HCEC 1CT (cell line): ENCODE data around the gene FAM76A.
"Not testable (repeated sequence)": the region's sequence is repeated elsewhere in the genome, so short reads cannot be mapped to it uniquely, and the experiment has no call there.

Experiments
- DNase-seq: peaks from one replicate; pipeline ENCODE4 v3.0.0-alpha.2; 2017

The FAM76A gene

GRCh38 chr1:27782950-27783349 lies 57.2 kb downstream of the FAM76A start:
- no peak for DNase-seq

DNA sequence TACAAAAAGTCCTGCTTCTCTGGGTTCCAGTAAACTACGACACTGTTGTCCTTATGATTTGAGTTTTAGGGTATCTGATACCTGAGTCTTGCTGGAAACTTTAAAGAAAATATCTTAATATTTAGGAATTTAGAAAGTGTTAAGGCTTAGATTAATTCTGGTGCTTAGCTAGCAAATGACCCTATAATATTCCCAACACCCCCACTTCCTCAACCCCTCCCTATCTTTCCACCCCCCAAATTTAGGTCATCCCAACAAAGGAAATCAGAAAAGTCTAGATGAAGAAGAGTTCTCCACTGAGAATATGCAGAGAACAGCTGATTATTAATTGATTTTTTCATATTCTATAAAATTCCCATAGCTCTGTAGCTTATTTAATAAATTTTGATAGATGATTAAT lies 58.9 kb downstream of the FAM76A start:
- DNase-seq = no peak

DNA sequence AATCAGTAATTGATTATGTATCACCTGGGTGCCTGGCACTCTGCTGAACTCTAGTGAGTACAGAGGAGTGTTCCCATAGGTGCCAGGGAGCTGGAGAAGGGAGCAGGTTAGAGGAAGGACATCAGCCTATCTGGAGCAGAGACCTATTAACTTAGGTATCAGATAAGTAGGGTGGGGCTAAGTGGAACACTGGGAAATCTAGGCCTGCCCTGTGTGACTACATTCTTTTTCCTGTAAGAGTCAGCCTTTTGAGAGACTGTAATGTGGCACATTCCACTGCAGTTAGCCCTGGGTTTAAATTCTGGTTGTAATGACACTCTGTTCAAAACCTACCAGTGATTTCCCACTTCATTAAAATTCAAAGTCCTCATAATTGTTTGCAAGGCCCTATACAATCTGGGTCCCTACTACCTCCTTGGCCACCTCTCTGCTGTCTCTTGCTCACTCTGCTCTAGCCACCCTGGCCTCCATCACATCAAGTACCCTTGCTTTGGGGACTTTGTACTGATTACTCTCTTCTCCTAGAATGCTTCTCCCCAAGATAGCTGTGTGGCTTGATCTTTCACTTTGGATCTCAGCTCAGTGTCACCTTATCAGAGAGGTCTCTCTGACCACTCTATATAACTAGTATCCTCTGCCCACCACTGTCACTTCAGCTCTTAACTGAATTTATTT lies 60.2 kb downstream of the FAM76A start:
- peak; percentile 8 for DNase-seq

GRCh38 chr1:27787895-27788294 lies 62.1 kb downstream of the FAM76A start:
- peak; percentile 43 for DNase-seq

GRCh38 chr1:27789540-27790041 lies 63.8 kb downstream of the FAM76A start:
- DNase-seq = peak; percentile 60

GRCh38 chr1:27790270-27790669 lies 64.5 kb downstream of the FAM76A start:
- DNase-seq = not testable (repeated sequence)

GRCh38 chr1:27795601-27796000 lies 69.8 kb downstream of the FAM76A start:
- DNase-seq = peak; percentile 15

DNA sequence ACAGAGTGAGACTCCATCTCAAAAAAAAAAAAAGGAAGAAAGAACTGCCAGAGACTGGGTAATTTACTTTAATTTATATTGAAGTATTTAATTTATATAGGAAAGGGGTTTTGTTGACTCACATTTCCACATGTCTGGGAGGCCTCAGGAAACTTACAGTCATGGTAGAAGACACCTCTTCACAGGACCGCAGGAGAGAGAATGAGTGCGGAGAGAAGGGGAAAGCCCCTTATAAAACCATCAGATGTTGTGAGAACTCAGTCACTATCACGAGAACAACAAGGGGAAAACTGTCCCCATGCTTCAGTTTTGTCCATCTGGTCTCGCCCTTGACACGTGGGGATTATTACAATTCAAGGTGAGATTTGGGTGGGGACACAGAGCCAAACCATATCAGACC lies 79.0 kb downstream of the FAM76A start:
- no peak for DNase-seq

- DNase-seq = no peak
These were observed 81.0 kb downstream of the FAM76A start for GRCh38 chr1:27806758-27807157.

DNA sequence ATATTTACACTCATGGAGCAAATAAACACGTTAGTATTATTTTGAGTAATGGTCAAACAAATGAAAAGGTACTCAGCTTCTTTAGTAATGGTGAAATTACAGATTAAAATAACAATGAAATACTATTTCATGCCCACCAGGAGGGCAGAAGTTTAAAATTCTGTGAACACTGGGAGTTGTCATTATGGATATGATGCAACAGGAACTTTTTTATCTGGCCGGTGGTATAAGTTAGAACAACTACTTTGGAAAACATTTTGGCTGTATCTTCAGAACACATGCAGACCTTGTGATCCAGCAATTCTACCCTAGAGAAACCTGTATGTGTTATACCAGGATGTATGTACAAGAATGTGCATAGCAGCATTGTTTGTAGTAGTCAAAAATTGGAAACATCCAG lies 81.6 kb downstream of the FAM76A start:
- no peak for DNase-seq

GRCh38 chr1:27808131-27808530 lies 82.4 kb downstream of the FAM76A start:
- DNase-seq = not testable (repeated sequence)

DNA sequence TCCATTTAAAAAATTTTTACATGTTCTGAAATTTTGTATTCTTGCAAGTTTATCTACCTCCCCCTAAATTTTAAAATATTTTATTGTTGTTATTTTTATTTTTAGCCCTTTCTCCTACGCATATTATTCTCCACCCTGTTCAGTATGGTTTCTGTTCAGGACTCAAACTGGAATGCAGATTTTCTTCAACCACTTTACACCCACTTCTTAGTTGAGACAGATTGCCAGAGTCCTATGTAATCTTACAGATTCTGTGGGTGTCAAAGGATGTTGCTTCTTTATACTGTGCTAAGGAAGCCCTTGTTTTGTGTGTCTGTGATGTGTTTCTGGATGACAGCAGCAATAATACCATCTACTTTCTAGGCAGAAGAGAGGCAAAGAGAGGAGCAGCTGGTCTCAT lies 84.1 kb downstream of the FAM76A start:
- no peak for DNase-seq

DNA sequence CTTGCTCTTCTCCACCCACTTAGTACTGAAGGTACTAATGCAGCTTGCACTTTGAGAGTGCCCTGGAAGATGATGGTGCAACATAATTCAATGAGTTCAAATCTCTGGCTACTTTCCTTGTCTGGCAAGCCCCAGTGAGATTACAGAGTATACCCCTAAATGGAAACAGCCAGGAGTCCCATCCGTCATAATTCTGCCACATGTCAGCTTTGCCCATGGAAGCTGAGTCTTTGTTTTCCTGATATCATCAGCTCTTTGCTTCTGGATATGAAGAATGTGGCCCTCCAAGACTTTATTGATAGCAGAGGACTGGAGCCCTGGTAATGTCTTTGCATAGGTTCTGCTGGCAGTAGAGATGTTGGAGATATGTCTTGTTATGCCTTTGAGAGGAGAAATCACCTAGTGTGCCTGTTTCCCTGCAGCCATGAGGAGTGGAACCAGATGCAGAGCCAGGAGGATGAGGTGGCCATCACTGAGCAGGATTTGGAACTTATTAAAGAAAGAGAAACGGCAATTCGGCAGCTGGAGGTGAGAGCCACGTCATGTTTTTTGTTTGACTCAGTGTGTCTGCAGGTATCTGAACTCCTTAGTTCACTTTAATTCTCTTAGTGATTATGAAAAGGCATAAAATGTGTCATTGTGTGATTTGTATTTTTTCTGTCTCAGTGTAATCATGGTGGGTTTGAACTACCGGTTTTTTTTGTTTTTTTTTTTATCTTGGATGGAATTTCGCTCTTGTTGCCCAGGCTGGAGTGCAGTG lies 86.2 kb downstream of the FAM76A start:
- no peak for DNase-seq
